GM12865 (cell line): Measurements from ENCODE around the gene TMEM42.

Experiments
- DNase-seq: peaks from one replicate; pipeline ENCODE4 v3.0.0; 2010; ENCODE audit warnings: low read depth
- H3K4me3 ChIP-seq: 2 replicates; pipeline ENCODE4 v1.5.1; 2011; ENCODE audit warnings: mild to moderate bottlenecking, low read depth, low read length, control low read depth
- CTCF ChIP-seq: IDR thresholded peaks from 2 replicates; pipeline ENCODE4 v1.5.1; 2011; ENCODE audit warnings: low read length, control low read depth, low read depth, inconsistent platforms; ENCODE audit not compliant: insufficient read depth; ENCODE audit errors: missing control alignments

TMEM42 gene

GRCh38 chr3:44899683-44900367, 38.1 kb downstream of the TMEM42 start:
- TF ChIP-seq CTCF, result no peak
- no peak for DNase-seq
- no peak overlapping the region for H3K4me3 ChIP-seq

GRCh38 chr3:44902628-44903027, 40.9 kb downstream of the TMEM42 start:
- DNase-seq, result no peak
- no peak overlapping the region for H3K4me3 ChIP-seq
- no peak for TF ChIP-seq CTCF

GRCh38 chr3:44903314-44903713, 41.6 kb downstream of the TMEM42 start:
- DNase-seq, result no peak
- no peak for TF ChIP-seq CTCF
- no peak overlapping the region for H3K4me3 ChIP-seq

- TF ChIP-seq CTCF, result no peak
- no peak for DNase-seq
- H3K4me3 ChIP-seq, result no peak overlapping the region
These were observed 42.0 kb downstream of the TMEM42 start for GRCh38 chr3:44903751-44904150.

GRCh38 chr3:44905446-44906157, 43.9 kb downstream of the TMEM42 start:
- no peak overlapping the region for H3K4me3 ChIP-seq
- no peak for TF ChIP-seq CTCF
- no peak for DNase-seq

GRCh38 chr3:44906997-44907396, 45.3 kb downstream of the TMEM42 start:
- H3K4me3 ChIP-seq, result no peak overlapping the region
- no peak for DNase-seq
- no peak for TF ChIP-seq CTCF
